IgD-negative memory B cell (primary cell): Measurements from ENCODE around the gene SLC35G4. TPM values are rescaled to one million over a fixed set of nuclear protein-coding genes. Genes with fewer than 3 reads are reported as not detected.
"Not testable (repeated sequence)": the region's sequence is repeated elsewhere in the genome, so short reads cannot be mapped to it uniquely, and the experiment has no call there.

Source experiments
- H3K27ac Mint-ChIP-seq, 3 donors: one replicate each; pipeline ENCODE4 v1.8.0; 2020 to 2022; ENCODE audit warnings: mild to moderate bottlenecking in 3 of 3, mixed read lengths in 3 of 3, moderate library complexity in 1 of 3
- H3K27me3 Mint-ChIP-seq: one replicate; pipeline ENCODE4 v1.8.0; 2021; ENCODE audit warnings: mixed read lengths
- H3K36me3 Mint-ChIP-seq: one replicate; pipeline ENCODE4 v1.8.0; 2020; ENCODE audit warnings: mild to moderate bottlenecking, mixed read lengths
- H3K4me1 Mint-ChIP-seq, 3 donors: one replicate each; pipeline ENCODE4 v1.8.0; 2020 to 2022; ENCODE audit warnings: mixed read lengths in 3 of 3, mild to moderate bottlenecking in 1 of 3
- H3K4me3 Mint-ChIP-seq, 4 donors: one replicate each; pipeline ENCODE4 v1.8.0; 2020 to 2022; ENCODE audit warnings: mild to moderate bottlenecking in 4 of 4, mixed read lengths in 4 of 4, moderate library complexity in 3 of 4
- H3K9me3 Mint-ChIP-seq, 3 donors: one replicate each; pipeline ENCODE4 v1.8.0; 2020 to 2021; ENCODE audit warnings: mixed read lengths in 3 of 3, mild to moderate bottlenecking in 1 of 3
- polyA plus RNA-seq: library from polyadenylated mRNA; unstranded; fragments of 300-500 nt; fragmentation: Illumina TruSeq; gene quantifications from one replicate; pipeline ENCODE4 v1.2.3, GENCODE V29; 2021

SLC35G4 gene
- not detected for polyA plus RNA-seq

GRCh38 chr18:11609488-11609887 lies at the start of gene SLC35G4:
Gene SLC35G4 (plus strand): TSS chr18:11609596. CDS start chr18:11609596, 0 bp downstream.
- H3K27me3 Mint-ChIP-seq, H3K4me3 Mint-ChIP-seq, H3K4me1 Mint-ChIP-seq, H3K36me3 Mint-ChIP-seq, H3K27ac Mint-ChIP-seq, H3K9me3 Mint-ChIP-seq: not testable (repeated sequence)

GRCh38 chr18:11561293-11561692 lies 48.1 kb upstream of the SLC35G4 start:
- Mint-ChIP-seq H3K9me3 (no peaks in the 10 kb centered on the region), H3K27ac (no peak overlapping the region), H3K36me3 (no peaks in the 10 kb centered on the region), H3K4me3 (no peak overlapping the region), H3K27me3 (peaks cover 7% of the 10 kb centered on the region), H3K4me1 (peaks cover 0 to 4% (median 3%) of the 10 kb centered on the region in 3 donors)

GRCh38 chr18:11565716-11566115 lies 43.7 kb upstream of the SLC35G4 start:
- H3K27me3 Mint-ChIP-seq = peaks cover 17% of the 10 kb centered on the region
- no peaks in the 10 kb centered on the region for H3K9me3 Mint-ChIP-seq
- no peaks in the 10 kb centered on the region for H3K36me3 Mint-ChIP-seq

GRCh38 chr18:11566236-11566965 lies 43.0 kb upstream of the SLC35G4 start:
- H3K4me1 Mint-ChIP-seq = peaks cover 0 to 3% (median 0%) of the 10 kb centered on the region in 3 donors
- H3K27ac Mint-ChIP-seq = no peak overlapping the region
- no peak overlapping the region for H3K4me3 Mint-ChIP-seq
- no peaks in the 10 kb centered on the region for H3K9me3 Mint-ChIP-seq
- no peaks in the 10 kb centered on the region for H3K36me3 Mint-ChIP-seq
- H3K27me3 Mint-ChIP-seq = peaks cover 17% of the 10 kb centered on the region

More at GRCh38 chr18:11565716-11566115, 43.7 kb upstream of the SLC35G4 start:
- Mint-ChIP-seq H3K4me1 (peaks cover 0 to 3% (median 0%) of the 10 kb centered on the region in 3 donors), H3K4me3 (no peak overlapping the region), H3K27ac (no peak overlapping the region)

- Mint-ChIP-seq H3K27me3 (peaks cover 13% of the 10 kb centered on the region), H3K4me1 (peaks cover 0 to 3% (median 0%) of the 10 kb centered on the region in 3 donors), H3K4me3 (no peak overlapping the region), H3K9me3 (no peaks in the 10 kb centered on the region), H3K36me3 (no peaks in the 10 kb centered on the region), H3K27ac (no peak overlapping the region)
These were observed 42.0 kb upstream of the SLC35G4 start for GRCh38 chr18:11567396-11567795.

- H3K27me3 Mint-ChIP-seq = peaks cover 13% of the 10 kb centered on the region
These were observed 39.3 kb upstream of the SLC35G4 start for GRCh38 chr18:11570073-11570588.

GRCh38 chr18:11570769-11571412 lies 38.5 kb upstream of the SLC35G4 start:
- Mint-ChIP-seq H3K9me3 (no peaks in the 10 kb centered on the region), H3K27me3 (peaks cover 13% of the 10 kb centered on the region), H3K27ac (no peak overlapping the region), H3K4me3 (no peak overlapping the region), H3K36me3 (no peaks in the 10 kb centered on the region), H3K4me1 (peaks cover 0 to 3% (median 0%) of the 10 kb centered on the region in 3 donors)

More at GRCh38 chr18:11570073-11570588, 39.3 kb upstream of the SLC35G4 start:
- Mint-ChIP-seq H3K36me3 (no peaks in the 10 kb centered on the region), H3K4me3 (no peak overlapping the region), H3K4me1 (peaks cover 0 to 3% (median 0%) of the 10 kb centered on the region in 3 donors), H3K9me3 (no peaks in the 10 kb centered on the region), H3K27ac (no peak overlapping the region)

- Mint-ChIP-seq H3K27me3 (peaks cover 11% of the 10 kb centered on the region), H3K4me3 (peak overlapping the region in 1 of 4 donors; percentile 39), H3K4me1 (peaks cover 0 to 3% (median 0%) of the 10 kb centered on the region in 3 donors), H3K36me3 (no peaks in the 10 kb centered on the region), H3K9me3 (no peaks in the 10 kb centered on the region), H3K27ac (no peak overlapping the region)
These were observed 37.2 kb upstream of the SLC35G4 start for GRCh38 chr18:11572201-11572600.

GRCh38 chr18:11574545-11574944 lies 34.9 kb upstream of the SLC35G4 start:
- H3K27ac Mint-ChIP-seq = no peak overlapping the region
- H3K27me3 Mint-ChIP-seq = no peaks in the 10 kb centered on the region
- peaks cover 0 to 3% (median 0%) of the 10 kb centered on the region in 3 donors for H3K4me1 Mint-ChIP-seq

GRCh38 chr18:11577271-11578112 lies 31.9 kb upstream of the SLC35G4 start:
- Mint-ChIP-seq H3K27me3 (peaks cover 4% of the 10 kb centered on the region), H3K9me3 (no peaks in the 10 kb centered on the region), H3K27ac (peak overlapping the region in 1 of 3 donors; percentile 86), H3K36me3 (peaks cover 2% of the 10 kb centered on the region), H3K4me3 (no peak overlapping the region), H3K4me1 (peaks cover 0 to 2% (median 0%) of the 10 kb centered on the region in 3 donors)

More at GRCh38 chr18:11574545-11574944, 34.9 kb upstream of the SLC35G4 start:
- no peak overlapping the region for H3K4me3 Mint-ChIP-seq
- no peaks in the 10 kb centered on the region for H3K36me3 Mint-ChIP-seq
- H3K9me3 Mint-ChIP-seq = no peaks in the 10 kb centered on the region

- peaks cover 2% of the 10 kb centered on the region for H3K36me3 Mint-ChIP-seq
- no peak overlapping the region for H3K4me3 Mint-ChIP-seq
- peaks cover 4% of the 10 kb centered on the region for H3K27me3 Mint-ChIP-seq
- H3K9me3 Mint-ChIP-seq = no peaks in the 10 kb centered on the region
- H3K27ac Mint-ChIP-seq = no peak overlapping the region
- peaks cover 0 to 2% (median 0%) of the 10 kb centered on the region in 3 donors for H3K4me1 Mint-ChIP-seq
These were observed 30.6 kb upstream of the SLC35G4 start for GRCh38 chr18:11578799-11579198.

GRCh38 chr18:11579916-11580315 lies 29.5 kb upstream of the SLC35G4 start:
- no peak overlapping the region for H3K4me3 Mint-ChIP-seq
- no peak overlapping the region for H3K27ac Mint-ChIP-seq
- H3K27me3 Mint-ChIP-seq = peaks cover 4% of the 10 kb centered on the region
- H3K9me3 Mint-ChIP-seq = no peaks in the 10 kb centered on the region
- peaks cover 2% of the 10 kb centered on the region for H3K36me3 Mint-ChIP-seq
- H3K4me1 Mint-ChIP-seq = peaks cover 0 to 2% (median 0%) of the 10 kb centered on the region in 3 donors

GRCh38 chr18:11581286-11581685 lies 28.1 kb upstream of the SLC35G4 start:
- Mint-ChIP-seq H3K27ac (no peak overlapping the region), H3K4me3 (no peak overlapping the region), H3K36me3 (peaks cover 2% of the 10 kb centered on the region), H3K27me3 (peaks cover 7% of the 10 kb centered on the region), H3K4me1 (peaks cover 0 to 2% (median 0%) of the 10 kb centered on the region in 3 donors), H3K9me3 (no peaks in the 10 kb centered on the region)

- Mint-ChIP-seq H3K4me3 (no peak overlapping the region), H3K9me3 (peaks cover 0 to 2% (median 0%) of the 10 kb centered on the region in 3 donors), H3K4me1 (peaks cover 0 to 2% (median 0%) of the 10 kb centered on the region in 3 donors), H3K27ac (no peak overlapping the region), H3K27me3 (peaks cover 9% of the 10 kb centered on the region), H3K36me3 (peaks cover 2% of the 10 kb centered on the region)
These were observed 23.8 kb upstream of the SLC35G4 start for GRCh38 chr18:11585596-11585995.
